Ovary (tissue), 3 donors: ENCODE measurements around the gene CAMKK2.

ENCODE experiments used
- EP300 ChIP-seq: sonication (generic); formaldehyde crosslinking; IDR thresholded peaks from one replicate; pipeline ENCODE4 v1.6.1; 2017; ENCODE audit warnings: antibody characterized with exemption
- POLR2A ChIP-seq: fragments of 450-650 bp; IDR thresholded peaks from one replicate; pipeline ENCODE4 v1.6.1; 2017; ENCODE audit warnings: antibody characterized with exemption, mild to moderate bottlenecking, moderate library complexity
- TF ChIP-seq, protein P1 (sequence below), 3 donors: fragments of 450-650 bp in 2 of 3; fragments of 200-600 bp in 1 of 3; IDR thresholded peaks; one replicate each; pipeline versions ENCODE4 v1.5.1 to v1.8.0; 2016 to 2022; ENCODE audit warnings: antibody characterized with exemption in 3 of 3, mild to moderate bottlenecking in 1 of 3
- donor health status: DM: no; HTN: no; CAD: no.

DNA sequence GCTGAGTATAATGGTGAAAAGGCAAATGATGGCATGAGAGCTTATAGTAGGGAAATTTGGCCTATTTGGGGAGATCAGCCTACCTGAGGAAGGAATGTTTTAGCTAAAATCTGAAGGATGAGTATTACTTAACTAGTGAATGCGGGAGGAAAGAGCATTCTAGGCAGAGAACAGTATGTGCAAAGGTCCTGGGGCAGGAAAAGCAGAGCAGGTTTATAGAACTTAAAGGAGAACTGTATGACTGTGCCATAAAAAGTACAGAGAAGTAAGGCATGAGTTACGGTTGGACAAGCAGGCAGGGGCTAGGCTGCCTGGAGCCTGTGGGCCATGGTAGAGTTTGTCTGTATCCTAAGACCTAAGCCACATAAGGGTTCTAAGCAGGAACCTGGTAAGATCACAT lies 108.3 kb downstream of the CAMKK2 start:
- TF ChIP-seq POLR2A: no peak
- TF ChIP-seq, protein P1, sequence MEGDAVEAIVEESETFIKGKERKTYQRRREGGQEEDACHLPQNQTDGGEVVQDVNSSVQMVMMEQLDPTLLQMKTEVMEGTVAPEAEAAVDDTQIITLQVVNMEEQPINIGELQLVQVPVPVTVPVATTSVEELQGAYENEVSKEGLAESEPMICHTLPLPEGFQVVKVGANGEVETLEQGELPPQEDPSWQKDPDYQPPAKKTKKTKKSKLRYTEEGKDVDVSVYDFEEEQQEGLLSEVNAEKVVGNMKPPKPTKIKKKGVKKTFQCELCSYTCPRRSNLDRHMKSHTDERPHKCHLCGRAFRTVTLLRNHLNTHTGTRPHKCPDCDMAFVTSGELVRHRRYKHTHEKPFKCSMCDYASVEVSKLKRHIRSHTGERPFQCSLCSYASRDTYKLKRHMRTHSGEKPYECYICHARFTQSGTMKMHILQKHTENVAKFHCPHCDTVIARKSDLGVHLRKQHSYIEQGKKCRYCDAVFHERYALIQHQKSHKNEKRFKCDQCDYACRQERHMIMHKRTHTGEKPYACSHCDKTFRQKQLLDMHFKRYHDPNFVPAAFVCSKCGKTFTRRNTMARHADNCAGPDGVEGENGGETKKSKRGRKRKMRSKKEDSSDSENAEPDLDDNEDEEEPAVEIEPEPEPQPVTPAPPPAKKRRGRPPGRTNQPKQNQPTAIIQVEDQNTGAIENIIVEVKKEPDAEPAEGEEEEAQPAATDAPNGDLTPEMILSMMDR (IDR thresholded peaks at IDR 0.05): no peak
- no peak for TF ChIP-seq EP300
